ENCODE measurements around the gene S100Z.
"Not testable (repeated sequence)": the region's sequence is repeated elsewhere in the genome, so short reads cannot be mapped to it uniquely, and the experiment has no call there.

The S100Z gene

GRCh38 chr5:76849419-76850291 is at the start of gene S100Z:
Gene S100Z (plus strand): TSS chr5:76850014. CDS start chr5:76875360, 25,346 bp downstream.
- DNase-seq, result no peak

GRCh38 chr5:76800579-76800978 is 49.2 kb upstream of the S100Z start:
- DNase-seq, result no peak

DNA sequence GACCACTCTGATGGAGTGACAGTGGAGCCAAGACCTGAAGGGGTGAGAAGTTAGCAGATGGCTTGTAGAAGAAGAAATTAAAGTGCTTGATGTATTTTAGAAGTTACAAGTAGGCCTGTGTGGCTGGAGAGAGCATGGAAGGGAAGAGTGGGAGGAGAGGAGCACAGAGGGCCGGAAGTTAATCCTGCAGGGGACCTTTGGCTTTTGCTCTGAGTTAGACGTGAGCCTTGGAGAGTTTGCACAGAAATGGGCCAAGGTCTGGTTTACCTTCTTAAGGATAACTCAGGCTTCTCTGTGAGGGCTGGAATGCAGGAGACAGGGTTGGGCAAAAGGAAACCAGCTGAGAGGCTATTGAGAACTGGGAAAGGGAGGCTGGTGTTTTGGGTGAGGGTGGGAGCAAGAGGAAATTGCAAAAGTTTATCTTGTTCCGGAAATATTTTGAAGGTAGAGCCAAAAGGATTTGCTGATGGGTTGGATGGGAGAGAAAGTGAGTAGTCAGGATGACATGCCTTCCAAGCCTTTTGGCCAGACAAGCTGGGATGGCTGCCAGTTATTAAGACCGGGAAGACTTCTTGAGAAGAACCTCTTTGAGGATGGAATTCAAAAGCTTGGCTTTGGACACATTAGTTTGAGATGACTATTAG is 48.5 kb upstream of the S100Z start:
- DNase-seq, result no peak

GRCh38 chr5:76801803-76802195 is 48.0 kb upstream of the S100Z start:
- no peak for DNase-seq

GRCh38 chr5:76804266-76804665 is 45.5 kb upstream of the S100Z start:
- DNase-seq, result no peak

DNA sequence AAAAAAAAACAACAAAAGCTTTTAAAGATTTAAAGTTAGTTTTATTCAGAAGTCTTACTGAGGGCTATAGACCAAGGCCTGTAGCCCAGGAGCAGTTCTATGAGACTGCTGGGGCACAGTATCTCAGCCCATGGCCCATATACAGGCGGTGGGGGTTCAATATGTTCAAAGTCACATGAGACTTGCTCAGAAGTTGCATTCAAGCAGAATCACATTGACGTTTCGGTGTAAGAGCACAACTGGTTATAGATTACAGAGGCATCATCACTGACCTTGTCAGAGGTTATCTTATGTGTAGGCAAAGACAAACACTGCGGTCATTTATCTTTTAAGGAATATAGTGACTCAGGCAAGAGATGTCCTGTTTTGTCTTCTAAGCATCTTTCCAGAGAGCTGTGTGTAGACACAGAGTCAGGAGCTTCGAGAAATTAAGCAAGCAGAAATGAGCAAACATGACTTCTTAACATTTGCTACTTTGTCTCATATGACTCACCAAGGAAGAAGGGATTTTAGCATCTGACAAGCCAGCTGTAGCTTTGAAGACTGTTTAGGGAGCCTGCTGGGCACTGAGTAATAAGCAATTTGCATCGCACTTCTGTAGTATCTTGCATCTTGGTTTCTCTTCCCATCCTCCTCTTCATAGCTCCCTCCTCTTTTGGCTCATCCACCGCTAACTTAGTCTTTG is 43.9 kb upstream of the S100Z start:
- DNase-seq, result no peak

- no peak for DNase-seq
Observed at GRCh38 chr5:76807296-76807695, 42.5 kb upstream of the S100Z start.

- no peak for DNase-seq
Observed at GRCh38 chr5:76808141-76808691, 41.6 kb upstream of the S100Z start.

- no peak for DNase-seq
Observed at GRCh38 chr5:76809141-76809540, 40.7 kb upstream of the S100Z start.

DNA sequence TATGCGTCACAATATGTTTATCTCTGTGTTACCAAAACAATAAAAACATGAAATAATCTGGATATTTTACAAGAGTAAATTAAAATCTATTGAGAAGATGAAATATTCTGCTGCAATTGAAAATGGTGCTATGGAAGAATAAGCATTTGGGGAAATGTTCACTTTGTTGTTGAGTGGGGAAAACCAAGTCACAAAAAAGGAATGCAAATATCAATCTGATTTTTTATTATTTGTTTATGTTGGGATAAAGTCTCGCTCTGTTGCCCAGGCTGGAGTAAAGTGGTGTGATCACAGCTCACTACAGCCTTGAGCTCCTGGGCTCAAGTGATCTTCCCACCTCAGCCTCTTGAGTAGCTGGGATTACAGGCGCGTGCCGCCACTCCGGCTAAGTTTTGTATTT is 39.6 kb upstream of the S100Z start:
- DNase-seq, result no peak

- no peak for DNase-seq
Observed at GRCh38 chr5:76811214-76811613, 38.6 kb upstream of the S100Z start.

DNA sequence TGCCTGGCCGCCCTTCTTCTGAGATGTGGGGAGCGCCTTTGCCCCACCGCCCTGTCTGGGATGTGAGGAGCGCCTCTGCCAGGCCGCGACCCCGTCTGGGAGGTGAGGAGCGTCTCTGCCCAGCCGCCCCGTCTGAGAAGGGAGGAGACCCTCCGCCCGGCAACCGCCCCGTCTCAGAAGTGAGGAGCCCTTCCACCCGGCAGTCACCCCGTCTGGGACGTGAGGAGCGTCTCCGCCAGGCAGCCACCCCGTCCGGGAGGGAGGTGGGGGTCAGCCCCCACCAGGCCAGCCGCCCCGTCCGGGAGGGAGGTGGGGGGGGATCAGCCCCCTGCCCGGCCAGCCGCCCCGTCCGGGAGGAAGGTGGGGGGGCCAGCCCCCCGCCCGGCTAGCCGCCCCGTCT is 37.6 kb upstream of the S100Z start:
- not testable (repeated sequence) for DNase-seq

DNA sequence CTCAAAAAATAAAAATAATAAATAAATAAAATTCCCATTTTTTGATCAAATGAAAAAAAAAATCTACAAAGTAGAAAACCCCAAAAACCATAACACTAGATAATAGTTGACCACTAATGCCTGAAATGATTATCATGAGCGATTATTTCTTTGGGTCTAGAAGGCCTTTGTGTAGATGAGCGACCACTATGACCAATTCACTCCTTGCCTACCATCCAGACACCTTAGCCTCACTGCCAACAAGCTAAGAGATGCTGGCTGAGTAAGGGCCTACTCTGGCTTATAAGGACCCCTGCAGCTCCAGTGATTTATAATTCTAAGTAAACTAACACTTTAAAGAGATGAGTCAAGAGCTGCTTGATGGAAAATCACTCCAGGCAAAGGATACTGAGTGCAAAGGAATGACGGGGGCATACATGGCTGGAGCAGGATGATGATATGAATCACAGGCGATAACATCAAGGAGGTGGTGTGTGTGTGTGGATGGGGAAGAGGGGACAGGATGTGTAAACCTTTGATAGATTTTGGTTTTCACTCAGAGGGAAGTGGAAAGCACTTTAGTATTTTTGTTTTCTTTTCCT is 35.7 kb upstream of the S100Z start:
- no peak for DNase-seq

- DNase-seq, result no peak
Observed at GRCh38 chr5:76816110-76816831, 33.5 kb upstream of the S100Z start.

GRCh38 chr5:76818844-76819831 is 30.7 kb upstream of the S100Z start, which contains the start of gene F2RL1:
Gene F2RL1 (plus strand): TSS chr5:76819030. CDS start chr5:76819183, 153 bp downstream.
- peak; percentile 63 for DNase-seq

DNA sequence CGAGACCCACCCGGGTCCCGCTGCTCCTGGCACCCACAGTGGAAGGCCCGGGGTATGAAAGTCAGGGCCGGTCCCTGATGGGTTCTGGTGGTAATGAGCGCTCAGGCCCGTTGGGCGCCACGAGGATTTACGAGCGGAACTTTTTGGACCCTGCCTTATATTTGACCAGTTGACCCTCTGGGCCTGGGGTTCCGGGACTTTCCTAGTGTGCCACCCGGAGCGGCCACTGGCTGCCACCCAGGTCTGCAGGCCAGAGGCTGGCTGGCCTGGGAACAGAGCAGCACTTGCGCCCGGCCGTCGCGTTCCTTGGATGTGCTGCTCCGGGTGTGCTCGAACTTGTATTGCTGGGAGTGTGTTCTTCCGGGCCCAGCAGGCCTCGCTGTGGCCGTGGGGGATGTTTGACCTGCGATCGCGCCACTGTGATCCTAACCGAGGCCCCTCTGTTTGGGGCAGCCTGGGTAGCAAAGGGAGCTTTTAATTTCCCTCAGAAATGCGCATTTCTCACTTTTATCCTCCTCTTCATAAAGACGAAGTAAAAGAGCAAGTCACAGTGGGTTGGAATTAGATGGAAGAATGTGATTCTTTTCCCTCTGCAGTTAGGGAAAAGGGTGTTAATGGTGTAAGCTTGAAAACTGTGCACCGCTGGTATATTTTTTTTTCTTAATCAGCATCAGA is 29.8 kb upstream of the S100Z start:
- peak; percentile 14 for DNase-seq

DNA sequence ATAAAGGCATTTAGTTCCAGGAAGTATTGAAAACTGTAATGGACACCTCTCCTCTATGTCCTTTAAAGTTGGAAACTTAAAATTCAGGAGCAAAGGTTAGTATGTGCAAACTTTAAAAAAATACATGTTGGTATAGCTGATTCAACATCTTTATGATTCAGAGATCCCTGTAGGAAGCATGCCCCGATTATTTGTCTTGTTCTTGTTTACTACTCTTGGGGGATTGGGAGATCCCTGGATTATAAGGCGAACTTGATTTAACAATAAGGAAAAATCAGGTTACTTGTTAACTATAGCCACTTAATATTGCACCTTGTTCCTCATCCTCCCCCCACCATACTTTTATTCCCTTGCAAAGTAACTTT is 29.3 kb upstream of the S100Z start:
- no peak for DNase-seq

DNA sequence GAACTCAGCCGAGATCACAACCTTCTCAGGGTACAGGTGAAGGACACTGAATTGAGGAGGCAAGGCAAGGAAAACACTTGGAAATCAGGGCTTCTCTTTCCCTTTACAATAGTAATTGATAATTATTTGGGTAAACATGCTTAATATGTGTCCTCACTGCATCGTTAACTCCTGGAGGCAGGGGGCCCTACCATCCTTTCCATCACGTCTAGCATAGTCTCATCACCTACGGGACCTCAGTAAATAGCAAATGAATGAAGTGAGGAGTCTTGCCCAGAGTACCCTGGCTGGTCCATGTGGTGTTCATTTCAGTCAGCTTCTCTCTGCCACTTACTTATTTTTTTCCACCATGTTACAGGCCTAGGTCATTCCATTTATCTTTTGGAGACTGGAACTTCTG is 28.7 kb upstream of the S100Z start:
- DNase-seq, result no peak

- DNase-seq, result not testable (repeated sequence)
Observed at GRCh38 chr5:76822105-76822731, 27.6 kb upstream of the S100Z start.

- not testable (repeated sequence) for DNase-seq
Observed at GRCh38 chr5:76826416-76826815, 23.4 kb upstream of the S100Z start.
